Keratinocyte (primary cell): ENCODE results near the gene RIOK3. TPM values are rescaled to one million over a fixed set of nuclear protein-coding genes. Genes with fewer than 3 reads are reported as not detected.

Source experiments
- DNase-seq: peaks from one replicate; pipeline ENCODE4 v3.0.0-alpha.2; 2011; ENCODE audit warnings: low read depth, missing footprints, low spot score
- FAIRE-seq: peaks from 2 replicates; lab custom pipeline; 2011; peaks lifted over from hg19 to GRCh38; lab: Jason Lieb, UNC
- H2AFZ ChIP-seq: 2 replicates; pipeline ENCODE4 v1.6.0; 2012; ENCODE audit warnings: low read length, control low read depth, inconsistent platforms; ENCODE audit not compliant: control insufficient read depth
- H3K27ac ChIP-seq: 2 replicates; pipeline ENCODE4 v1.5.1; 2011; ENCODE audit warnings: low read length; ENCODE audit not compliant: control insufficient read depth, insufficient read depth
- H3K27me3 ChIP-seq: 3 replicates; pipeline ENCODE4 v1.6.0; 2011; ENCODE audit warnings: low read length; ENCODE audit not compliant: control insufficient read depth, insufficient read depth; ENCODE audit errors: extremely low read depth
- H3K36me3 ChIP-seq, 2 experiments: 2 replicates in 1 of 2; 3 replicates in 1 of 2; pipeline ENCODE4 v1.5.1; 2011; ENCODE audit warnings: low read length in 2 of 2, mild to moderate bottlenecking in 1 of 2; ENCODE audit not compliant: control insufficient read depth in 2 of 2, insufficient read depth in 2 of 2; ENCODE audit errors: extremely low read depth in 1 of 2
- H3K4me1 ChIP-seq: 3 replicates; pipeline ENCODE4 v1.5.1; 2011; ENCODE audit warnings: low read length; ENCODE audit not compliant: control insufficient read depth, insufficient read depth; ENCODE audit errors: extremely low read depth
- H3K4me2 ChIP-seq: 3 replicates; pipeline ENCODE4 v1.6.0; 2011; ENCODE audit warnings: low read depth, low read length; ENCODE audit not compliant: control insufficient read depth, insufficient read depth; ENCODE audit errors: extremely low read depth
- H3K4me3 ChIP-seq, 3 experiments: fragments of 200-600 bp in 1 of 3; sonication (generic) in 1 of 3; 2 replicates in 2 of 3; 3 replicates in 1 of 3; pipeline ENCODE4 v1.5.1; 2011 to 2016; ENCODE audit warnings: low read length in 3 of 3, mild to moderate bottlenecking in 3 of 3, control low read depth in 2 of 3, inconsistent platforms in 1 of 3, low read depth in 1 of 3, mixed read lengths in 1 of 3, mixed run types in 1 of 3, moderate library complexity in 1 of 3; ENCODE audit not compliant: control insufficient read depth in 2 of 3, insufficient read depth in 2 of 3; ENCODE audit errors: extremely low read depth in 1 of 3
- H3K79me2 ChIP-seq: 2 replicates; pipeline ENCODE4 v1.6.0; 2012; ENCODE audit warnings: low read length; ENCODE audit not compliant: control insufficient read depth, insufficient read depth
- H3K9ac ChIP-seq: 3 replicates; pipeline ENCODE4 v1.6.0; 2011; ENCODE audit warnings: low read length; ENCODE audit not compliant: control insufficient read depth, insufficient read depth; ENCODE audit errors: extremely low read depth
- H3K9me1 ChIP-seq: 3 replicates; pipeline ENCODE4 v1.6.0; 2011; ENCODE audit warnings: low read length; ENCODE audit not compliant: control insufficient read depth, insufficient read depth; ENCODE audit errors: extremely low read depth
- H3K9me3 ChIP-seq: 2 replicates; pipeline ENCODE4 v1.5.1; 2012; ENCODE audit warnings: low read depth, low read length; ENCODE audit not compliant: control insufficient read depth
- H4K20me1 ChIP-seq: 3 replicates; pipeline ENCODE4 v1.6.0; 2011; ENCODE audit warnings: low read length; ENCODE audit not compliant: control insufficient read depth, insufficient read depth; ENCODE audit errors: extremely low read depth
- EZH2 ChIP-seq: IDR thresholded peaks from one replicate; pipeline ENCODE4 v1.6.1; 2012; ENCODE audit warnings: inconsistent platforms, mild to moderate bottlenecking, low read length, moderate library complexity
- dilution Hi-C: fragments of 300-500 bp; cut with MboI; formaldehyde crosslinking; loops from one replicate; pipeline ENCODE4 v1.7.0; 2020; ENCODE audit warnings: low sequenced_read_pairs; ENCODE audit not compliant: extremely low pct_ligation_motif_present
- polyA plus RNA-seq, 5 experiments: library from polyadenylated mRNA; depleted of rRNA in 3 of 5; stranded (reverse) in 3 of 5; stranded (forward) in 1 of 5; unstranded in 1 of 5; fragments of >200 nt; gene quantifications; 1 replicate in 1 of 5; 2 replicates in 3 of 5; 3 replicates in 1 of 5; pipeline versions ENCODE4 v1.2.1 to v1.2.3, GENCODE V29; 2011 to 2012; ENCODE audit warnings: missing spikeins in 2 of 5, low read depth in 1 of 5, low replicate concordance in 1 of 5
- small RNA-seq, 3 experiments: library from RNA; depleted of rRNA; stranded (forward); fragments of <200 nt; gene quantifications; one replicate each; pipeline ENCODE3, GENCODE V24; 2012; ENCODE audit warnings: low read depth in 3 of 3, low replicate concordance in 1 of 3; ENCODE audit not compliant: insufficient read length in 3 of 3
- TF ChIP-seq, protein P1 (sequence below), 3 experiments: IDR thresholded peaks in 1 of 3; conservative IDR thresholded peaks in 1 of 3; optimal IDR thresholded peaks in 1 of 3; 2 replicates in 2 of 3; 3 replicates in 1 of 3; pipeline versions ENCODE3 to v1.5.1; 2011; ENCODE audit warnings: low read length in 3 of 3, mild to moderate bottlenecking in 3 of 3, moderate library complexity in 2 of 3, control low read depth in 1 of 3, inconsistent platforms in 1 of 3; ENCODE audit not compliant: insufficient read depth in 2 of 3; ENCODE audit errors: extremely low read depth in 1 of 3

Gene RIOK3
- polyA plus RNA-seq, 1 donor (not counting 4 experiments of a cell fraction or from before 2014, with no cell fraction given), result 68.6 TPM

DNA sequence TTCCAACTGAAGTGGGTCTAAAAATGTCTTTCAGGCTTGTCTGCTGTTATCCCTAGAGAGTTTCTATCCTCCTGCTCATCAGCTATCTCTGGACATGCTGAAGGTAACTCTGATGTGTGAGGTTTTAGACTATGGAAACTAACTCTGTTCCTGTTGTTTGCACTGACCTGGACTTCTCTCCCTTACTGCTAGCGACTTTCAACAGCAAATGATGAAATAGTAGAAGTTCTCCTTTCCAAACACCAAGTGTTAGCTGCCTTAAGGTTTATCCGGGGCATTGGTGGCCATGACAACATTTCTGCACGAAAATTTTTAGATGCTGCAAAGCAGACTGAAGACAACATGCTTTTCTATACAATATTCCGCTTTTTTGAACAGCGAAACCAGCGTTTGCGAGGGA is 77.1 kb downstream of the RIOK3 start:
- Histone ChIP-seq H4K20me1 (peaks cover 4% of the 10 kb centered on the region), H3K4me1 (peaks cover 12% of the 10 kb centered on the region), H3K79me2 (no peaks in the 10 kb centered on the region), H3K9ac (no peak overlapping the region), H3K4me3 (no peak overlapping the region), H3K9me1 (no peaks in the 10 kb centered on the region), H3K27me3 (no peaks in the 10 kb centered on the region), H2AFZ (no peak overlapping the region), H3K36me3 (peaks cover 40 to 63% of the 10 kb centered on the region in 2 experiments), H3K27ac (peak overlapping the region; percentile 30), H3K9me3 (no peaks in the 10 kb centered on the region), H3K4me2 (no peak overlapping the region)
- no peak for TF ChIP-seq EZH2
- TF ChIP-seq, protein P1, sequence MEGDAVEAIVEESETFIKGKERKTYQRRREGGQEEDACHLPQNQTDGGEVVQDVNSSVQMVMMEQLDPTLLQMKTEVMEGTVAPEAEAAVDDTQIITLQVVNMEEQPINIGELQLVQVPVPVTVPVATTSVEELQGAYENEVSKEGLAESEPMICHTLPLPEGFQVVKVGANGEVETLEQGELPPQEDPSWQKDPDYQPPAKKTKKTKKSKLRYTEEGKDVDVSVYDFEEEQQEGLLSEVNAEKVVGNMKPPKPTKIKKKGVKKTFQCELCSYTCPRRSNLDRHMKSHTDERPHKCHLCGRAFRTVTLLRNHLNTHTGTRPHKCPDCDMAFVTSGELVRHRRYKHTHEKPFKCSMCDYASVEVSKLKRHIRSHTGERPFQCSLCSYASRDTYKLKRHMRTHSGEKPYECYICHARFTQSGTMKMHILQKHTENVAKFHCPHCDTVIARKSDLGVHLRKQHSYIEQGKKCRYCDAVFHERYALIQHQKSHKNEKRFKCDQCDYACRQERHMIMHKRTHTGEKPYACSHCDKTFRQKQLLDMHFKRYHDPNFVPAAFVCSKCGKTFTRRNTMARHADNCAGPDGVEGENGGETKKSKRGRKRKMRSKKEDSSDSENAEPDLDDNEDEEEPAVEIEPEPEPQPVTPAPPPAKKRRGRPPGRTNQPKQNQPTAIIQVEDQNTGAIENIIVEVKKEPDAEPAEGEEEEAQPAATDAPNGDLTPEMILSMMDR (optimal IDR thresholded peaks at IDR 0.05 in 1 of 3, IDR thresholded peaks at IDR 0.05 in 1 of 3, conservative IDR thresholded peaks at IDR 0.05 in 1 of 3; ENCODE audit: extremely low read depth in 1 of 3, insufficient read depth in 2 of 3, low read length in 3 of 3), result no peak
- no peak for FAIRE-seq
- no peak for DNase-seq
- dilution Hi-C loops, result no loop called here

DNA sequence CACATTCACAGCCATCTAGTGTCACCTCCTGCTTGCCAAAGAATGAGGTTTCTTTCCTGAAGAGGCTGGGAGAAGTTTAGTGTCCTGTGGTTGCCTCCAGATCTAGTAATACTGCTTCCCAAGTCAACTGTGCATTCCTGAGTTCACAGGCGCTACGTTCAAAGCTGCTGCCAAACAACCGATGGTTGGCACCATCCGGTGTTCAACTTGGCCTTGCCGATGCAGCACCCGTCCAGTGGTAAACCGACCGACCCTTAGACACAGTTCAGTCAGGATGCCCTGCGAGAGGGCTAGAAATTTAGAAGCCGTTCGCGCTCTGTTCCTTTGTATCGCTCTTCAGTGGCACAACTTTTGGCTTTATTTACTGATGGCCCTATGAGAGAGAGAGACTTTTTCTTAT is 78.8 kb downstream of the RIOK3 start:
- TF ChIP-seq, protein P1 (optimal IDR thresholded peaks at IDR 0.05 in 1 of 3, IDR thresholded peaks at IDR 0.05 in 1 of 3, conservative IDR thresholded peaks at IDR 0.05 in 1 of 3; ENCODE audit: extremely low read depth in 1 of 3, insufficient read depth in 2 of 3, low read length in 3 of 3), result no peak
- TF ChIP-seq EZH2, result no peak
- DNase-seq (no peak), FAIRE-seq (no peak)
- no peak overlapping the region for H3K9ac ChIP-seq
- no peak overlapping the region for H3K4me2 ChIP-seq
- no peaks in the 10 kb centered on the region for H3K9me3 ChIP-seq
- no peak overlapping the region for H2AFZ ChIP-seq
- H3K9me1 ChIP-seq, result no peaks in the 10 kb centered on the region
- H3K27me3 ChIP-seq, result no peaks in the 10 kb centered on the region
- H3K4me3 ChIP-seq, result no peak overlapping the region
- H3K79me2 ChIP-seq, result no peaks in the 10 kb centered on the region
- H3K36me3 ChIP-seq, result peaks cover 42 to 65% of the 10 kb centered on the region in 2 experiments
- no peak overlapping the region for H3K27ac ChIP-seq
- peaks cover 4% of the 10 kb centered on the region for H4K20me1 ChIP-seq
- peaks cover 12% of the 10 kb centered on the region for H3K4me1 ChIP-seq
- dilution Hi-C loops, result no loop called here

Small RNAs within 50 kb of the gene (small RNA-seq; reads per million reads assigned to genes)
- gene AC026634.1 (0 reads per million in 3 experiments), gene RF00019 (0 reads per million in 3 experiments)

Other genes starting within 250 kb of the RIOK3 start
- 19.5 to 26.4 TPM (median 25.3 TPM) in 3 replicates for gene RMC1, start 50.2 kb downstream of the RIOK3 start, polyA plus RNA-seq
- 43.0 to 57.8 TPM (median 49.9 TPM) in 3 replicates for gene NPC1, start 133.2 kb downstream of the RIOK3 start, polyA plus RNA-seq
- 2.4 to 8.5 TPM (median 3.7 TPM) in 3 replicates for gene ANKRD29, start 209.6 kb downstream of the RIOK3 start, polyA plus RNA-seq
- gene LAMA3, start 236.2 kb downstream of the RIOK3 start, polyA plus RNA-seq, result 1,944 to 2,775 TPM (median 2,231 TPM) in 3 replicates